GM23338 (cell line): ENCODE measurements around the gene MLLT10.

Source experiments
- CREB1 ChIP-seq: fragments of 250-450 bp; sonication (Bioruptor Pico); IDR thresholded peaks from 2 replicates; pipeline ENCODE4 v1.5.0; 2020; ENCODE audit warnings: low read depth, mild to moderate bottlenecking, moderate library complexity
- EZH2 ChIP-seq: fragments of 200-600 bp; sonication (generic); IDR thresholded peaks from one replicate; pipeline ENCODE4 v1.8.0; 2017; ENCODE audit warnings: antibody characterized with exemption, mild to moderate bottlenecking, low read depth; ENCODE audit not compliant: unreplicated experiment
- EZH2phosphoT487 ChIP-seq: fragments of 200-600 bp; sonication (generic); IDR thresholded peaks from one replicate; pipeline ENCODE4 v1.8.1; 2018; ENCODE audit warnings: antibody characterized with exemption; ENCODE audit not compliant: unreplicated experiment
- JUNB ChIP-seq: IDR thresholded peaks from one replicate; pipeline ENCODE4 v1.6.1; 2016; ENCODE audit warnings: antibody characterized with exemption; ENCODE audit not compliant: unreplicated experiment
- POLR2AphosphoS5 ChIP-seq: IDR thresholded peaks from 2 replicates; pipeline ENCODE4 v1.6.1; 2016; ENCODE audit warnings: antibody characterized with exemption, low read depth
- STAT1 ChIP-seq: IDR thresholded peaks from one replicate; pipeline ENCODE4 v1.6.1; 2016; ENCODE audit warnings: antibody characterized with exemption; ENCODE audit not compliant: unreplicated experiment
- ZNF114 ChIP-seq: fragments of 250-450 bp; sonication (Bioruptor Pico); IDR thresholded peaks from 2 replicates; pipeline ENCODE4 v1.5.0; 2020; ENCODE audit warnings: mild to moderate bottlenecking, moderate library complexity
- ZNF331 ChIP-seq: fragments of 250-450 bp; sonication (Bioruptor Pico); IDR thresholded peaks from 2 replicates; pipeline ENCODE4 v1.5.0; 2020; ENCODE audit warnings: low read depth, mild to moderate bottlenecking, moderate library complexity
- TF ChIP-seq, protein P1 (sequence below), 2 experiments: fragments of 200-600 bp in 1 of 2; sonication (generic) in 1 of 2; conservative IDR thresholded peaks; 2 replicates each; pipeline versions ENCODE4 v1.5.1 to v1.6.1; 2016 to 2017; ENCODE audit warnings: antibody characterized with exemption in 2 of 2, low read depth in 2 of 2, mild to moderate bottlenecking in 2 of 2, moderate library complexity in 1 of 2
- TF ChIP-seq, protein P2 (sequence below): IDR thresholded peaks from one replicate; pipeline ENCODE4 v1.6.1; 2018; ENCODE audit warnings: antibody characterized with exemption; ENCODE audit not compliant: unreplicated experiment
- TF ChIP-seq, protein P3 (sequence below): IDR thresholded peaks from 2 replicates; pipeline ENCODE4 v1.6.1; 2016; ENCODE audit warnings: antibody characterized with exemption

DNA sequence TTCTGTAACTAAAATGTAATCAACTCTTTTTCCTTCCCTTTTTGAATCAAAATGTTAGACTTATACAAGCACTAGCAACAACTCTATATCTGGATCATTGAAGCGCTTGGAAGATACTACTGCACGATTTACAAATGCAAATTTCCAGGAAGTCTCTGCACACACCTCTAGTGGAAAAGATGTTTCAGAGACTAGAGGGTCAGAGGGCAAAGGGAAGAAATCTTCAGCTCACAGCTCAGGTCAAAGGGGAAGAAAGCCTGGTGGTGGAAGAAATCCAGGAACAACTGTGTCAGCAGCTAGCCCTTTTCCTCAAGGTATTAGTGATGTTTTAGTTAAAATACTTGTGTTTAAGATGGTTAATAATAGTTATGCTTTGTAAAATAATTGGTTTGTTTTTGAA, 136.4 kb downstream of the MLLT10 start:
- TF ChIP-seq, protein P1, sequence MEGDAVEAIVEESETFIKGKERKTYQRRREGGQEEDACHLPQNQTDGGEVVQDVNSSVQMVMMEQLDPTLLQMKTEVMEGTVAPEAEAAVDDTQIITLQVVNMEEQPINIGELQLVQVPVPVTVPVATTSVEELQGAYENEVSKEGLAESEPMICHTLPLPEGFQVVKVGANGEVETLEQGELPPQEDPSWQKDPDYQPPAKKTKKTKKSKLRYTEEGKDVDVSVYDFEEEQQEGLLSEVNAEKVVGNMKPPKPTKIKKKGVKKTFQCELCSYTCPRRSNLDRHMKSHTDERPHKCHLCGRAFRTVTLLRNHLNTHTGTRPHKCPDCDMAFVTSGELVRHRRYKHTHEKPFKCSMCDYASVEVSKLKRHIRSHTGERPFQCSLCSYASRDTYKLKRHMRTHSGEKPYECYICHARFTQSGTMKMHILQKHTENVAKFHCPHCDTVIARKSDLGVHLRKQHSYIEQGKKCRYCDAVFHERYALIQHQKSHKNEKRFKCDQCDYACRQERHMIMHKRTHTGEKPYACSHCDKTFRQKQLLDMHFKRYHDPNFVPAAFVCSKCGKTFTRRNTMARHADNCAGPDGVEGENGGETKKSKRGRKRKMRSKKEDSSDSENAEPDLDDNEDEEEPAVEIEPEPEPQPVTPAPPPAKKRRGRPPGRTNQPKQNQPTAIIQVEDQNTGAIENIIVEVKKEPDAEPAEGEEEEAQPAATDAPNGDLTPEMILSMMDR (conservative IDR thresholded peaks at IDR 0.05; ENCODE audit: low read depth in 2 of 2): no peak
- TF ChIP-seq POLR2AphosphoS5 (no peak), EZH2 (no peak), EZH2phosphoT487 (no peak), CREB1 (no peak), JUNB (no peak), ZNF114 (CRISPR knock-in tag) (no peak), STAT1 (no peak), ZNF331 (no peak)
- TF ChIP-seq, protein P2, sequence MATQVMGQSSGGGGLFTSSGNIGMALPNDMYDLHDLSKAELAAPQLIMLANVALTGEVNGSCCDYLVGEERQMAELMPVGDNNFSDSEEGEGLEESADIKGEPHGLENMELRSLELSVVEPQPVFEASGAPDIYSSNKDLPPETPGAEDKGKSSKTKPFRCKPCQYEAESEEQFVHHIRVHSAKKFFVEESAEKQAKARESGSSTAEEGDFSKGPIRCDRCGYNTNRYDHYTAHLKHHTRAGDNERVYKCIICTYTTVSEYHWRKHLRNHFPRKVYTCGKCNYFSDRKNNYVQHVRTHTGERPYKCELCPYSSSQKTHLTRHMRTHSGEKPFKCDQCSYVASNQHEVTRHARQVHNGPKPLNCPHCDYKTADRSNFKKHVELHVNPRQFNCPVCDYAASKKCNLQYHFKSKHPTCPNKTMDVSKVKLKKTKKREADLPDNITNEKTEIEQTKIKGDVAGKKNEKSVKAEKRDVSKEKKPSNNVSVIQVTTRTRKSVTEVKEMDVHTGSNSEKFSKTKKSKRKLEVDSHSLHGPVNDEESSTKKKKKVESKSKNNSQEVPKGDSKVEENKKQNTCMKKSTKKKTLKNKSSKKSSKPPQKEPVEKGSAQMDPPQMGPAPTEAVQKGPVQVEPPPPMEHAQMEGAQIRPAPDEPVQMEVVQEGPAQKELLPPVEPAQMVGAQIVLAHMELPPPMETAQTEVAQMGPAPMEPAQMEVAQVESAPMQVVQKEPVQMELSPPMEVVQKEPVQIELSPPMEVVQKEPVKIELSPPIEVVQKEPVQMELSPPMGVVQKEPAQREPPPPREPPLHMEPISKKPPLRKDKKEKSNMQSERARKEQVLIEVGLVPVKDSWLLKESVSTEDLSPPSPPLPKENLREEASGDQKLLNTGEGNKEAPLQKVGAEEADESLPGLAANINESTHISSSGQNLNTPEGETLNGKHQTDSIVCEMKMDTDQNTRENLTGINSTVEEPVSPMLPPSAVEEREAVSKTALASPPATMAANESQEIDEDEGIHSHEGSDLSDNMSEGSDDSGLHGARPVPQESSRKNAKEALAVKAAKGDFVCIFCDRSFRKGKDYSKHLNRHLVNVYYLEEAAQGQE: no peak
- TF ChIP-seq, protein P3, sequence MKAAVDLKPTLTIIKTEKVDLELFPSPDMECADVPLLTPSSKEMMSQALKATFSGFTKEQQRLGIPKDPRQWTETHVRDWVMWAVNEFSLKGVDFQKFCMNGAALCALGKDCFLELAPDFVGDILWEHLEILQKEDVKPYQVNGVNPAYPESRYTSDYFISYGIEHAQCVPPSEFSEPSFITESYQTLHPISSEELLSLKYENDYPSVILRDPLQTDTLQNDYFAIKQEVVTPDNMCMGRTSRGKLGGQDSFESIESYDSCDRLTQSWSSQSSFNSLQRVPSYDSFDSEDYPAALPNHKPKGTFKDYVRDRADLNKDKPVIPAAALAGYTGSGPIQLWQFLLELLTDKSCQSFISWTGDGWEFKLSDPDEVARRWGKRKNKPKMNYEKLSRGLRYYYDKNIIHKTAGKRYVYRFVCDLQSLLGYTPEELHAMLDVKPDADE: no peak
